HepG2 (cell line): ENCODE data around the gene SEMA5B.

Source experiments
- BRD4 ChIP-seq: sonication (generic); formaldehyde crosslinking; IDR thresholded peaks from 2 replicates; pipeline ENCODE4 v1.4.0; 2020; ENCODE audit warnings: missing genetic modification reagents
- HNRNPUL1 ChIP-seq: fragments of 200-400 bp; formaldehyde crosslinking; IDR thresholded peaks from 2 replicates; pipeline ENCODE4 v1.6.1; 2017; ENCODE audit warnings: low read depth, mild to moderate bottlenecking, low read length, moderate library complexity
- MAZ ChIP-seq, 2 experiments: sonication (generic) in 1 of 2; formaldehyde crosslinking in 1 of 2; IDR thresholded peaks; 2 replicates each; pipeline versions ENCODE4 v1.5.0 to v1.6.1; 2012 to 2020; ENCODE audit warnings: low read depth in 2 of 2, mild to moderate bottlenecking in 2 of 2, borderline replicate concordance in 1 of 2, improper control_type of control experiment in 1 of 2, low read length in 1 of 2, missing genetic modification reagents in 1 of 2, moderate library complexity in 1 of 2
- NR2F2 ChIP-seq: IDR thresholded peaks from 2 replicates; pipeline ENCODE4 v1.6.1; 2012; ENCODE audit warnings: low read depth, inconsistent platforms, borderline replicate concordance
- XBP1 ChIP-seq: sonication (generic); formaldehyde crosslinking; IDR thresholded peaks from 2 replicates; pipeline ENCODE4 v1.5.0; 2020; ENCODE audit warnings: missing genetic modification reagents
- ZMYM3 ChIP-seq: sonication (generic); formaldehyde crosslinking; IDR thresholded peaks from 2 replicates; pipeline ENCODE4 v1.5.1; 2020; ENCODE audit warnings: mild to moderate bottlenecking, missing genetic modification reagents
- ZNF274 ChIP-seq: sonication (generic); formaldehyde crosslinking; IDR thresholded peaks from 2 replicates; pipeline ENCODE4 v1.5.1; 2020; ENCODE audit warnings: mild to moderate bottlenecking, missing genetic modification reagents
- ZNF709 ChIP-seq: sonication (generic); formaldehyde crosslinking; IDR thresholded peaks from 2 replicates; pipeline ENCODE4 v1.5.0; 2020; ENCODE audit warnings: mild to moderate bottlenecking, missing genetic modification reagents
- ZNF782 ChIP-seq: sonication (generic); formaldehyde crosslinking; IDR thresholded peaks from 2 replicates; pipeline ENCODE4 v1.4.0; 2020; ENCODE audit warnings: missing genetic modification reagents, mild to moderate bottlenecking, borderline replicate concordance
- TF ChIP-seq, protein P1 (sequence below): sonication (generic); formaldehyde crosslinking; IDR thresholded peaks from 2 replicates; pipeline ENCODE4 v1.8.1; 2023; ENCODE audit warnings: missing genetic modification reagents, inconsistent platforms, borderline replicate concordance
- TF ChIP-seq, protein P2 (sequence below): sonication (generic); formaldehyde crosslinking; IDR thresholded peaks from 2 replicates; pipeline ENCODE4 v1.4.0; 2020; ENCODE audit warnings: missing genetic modification reagents
- TF ChIP-seq, protein P3 (sequence below): sonication (generic); formaldehyde crosslinking; IDR thresholded peaks from 2 replicates; pipeline ENCODE4 v1.5.0; 2020; ENCODE audit warnings: mild to moderate bottlenecking, missing genetic modification reagents, moderate library complexity
- TF ChIP-seq, protein P4 (sequence below): sonication (generic); formaldehyde crosslinking; IDR thresholded peaks from 2 replicates; pipeline ENCODE4 v1.4.0; 2020; ENCODE audit warnings: missing genetic modification reagents, borderline replicate concordance

DNA sequence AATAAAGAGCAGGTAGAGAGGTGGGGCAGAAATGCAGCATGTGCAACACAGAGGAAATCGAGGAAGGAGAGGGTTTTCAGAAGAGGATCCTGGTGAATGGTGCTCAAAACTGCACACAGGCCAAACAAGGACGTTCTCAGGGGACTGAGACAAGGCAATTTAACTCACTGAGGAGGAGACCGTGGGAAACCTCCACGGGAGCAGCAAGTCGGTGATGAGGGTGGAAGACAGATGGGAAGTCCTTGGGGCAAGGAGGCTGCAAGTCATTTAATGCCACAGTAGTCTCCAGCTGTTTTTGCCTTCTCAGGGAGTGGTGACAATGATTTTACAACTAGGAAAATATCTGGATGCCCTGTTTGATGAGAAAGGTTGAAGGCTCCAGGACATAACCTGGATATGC lies 27.8 kb upstream of the SEMA5B start:
- TF ChIP-seq, protein P1, sequence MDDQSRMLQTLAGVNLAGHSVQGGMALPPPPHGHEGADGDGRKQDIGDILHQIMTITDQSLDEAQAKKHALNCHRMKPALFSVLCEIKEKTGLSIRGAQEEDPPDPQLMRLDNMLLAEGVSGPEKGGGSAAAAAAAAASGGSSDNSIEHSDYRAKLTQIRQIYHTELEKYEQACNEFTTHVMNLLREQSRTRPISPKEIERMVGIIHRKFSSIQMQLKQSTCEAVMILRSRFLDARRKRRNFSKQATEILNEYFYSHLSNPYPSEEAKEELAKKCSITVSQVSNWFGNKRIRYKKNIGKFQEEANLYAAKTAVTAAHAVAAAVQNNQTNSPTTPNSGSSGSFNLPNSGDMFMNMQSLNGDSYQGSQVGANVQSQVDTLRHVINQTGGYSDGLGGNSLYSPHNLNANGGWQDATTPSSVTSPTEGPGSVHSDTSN (CRISPR knock-in tag): no peak
- TF ChIP-seq, protein P2, sequence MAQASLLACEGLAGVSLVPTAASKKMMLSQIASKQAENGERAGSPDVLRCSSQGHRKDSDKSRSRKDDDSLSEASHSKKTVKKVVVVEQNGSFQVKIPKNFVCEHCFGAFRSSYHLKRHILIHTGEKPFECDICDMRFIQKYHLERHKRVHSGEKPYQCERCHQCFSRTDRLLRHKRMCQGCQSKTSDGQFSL: no peak
- TF ChIP-seq ZNF782 (no peak), ZMYM3 (no peak), XBP1 (CRISPR knock-in tag) (no peak), MAZ (IDR thresholded peaks at IDR 0.05; ENCODE audit: borderline replicate concordance, low read depth, low read length) (no peak), MAZ (CRISPR knock-in tag; IDR thresholded peaks at IDR 0.05; ENCODE audit: low read depth) (no peak), HNRNPUL1 (no peak), ZNF274 (no peak), NR2F2 (no peak), BRD4 (CRISPR knock-in tag) (no peak), ZNF709 (CRISPR knock-in tag) (no peak)
- TF ChIP-seq, protein P3, sequence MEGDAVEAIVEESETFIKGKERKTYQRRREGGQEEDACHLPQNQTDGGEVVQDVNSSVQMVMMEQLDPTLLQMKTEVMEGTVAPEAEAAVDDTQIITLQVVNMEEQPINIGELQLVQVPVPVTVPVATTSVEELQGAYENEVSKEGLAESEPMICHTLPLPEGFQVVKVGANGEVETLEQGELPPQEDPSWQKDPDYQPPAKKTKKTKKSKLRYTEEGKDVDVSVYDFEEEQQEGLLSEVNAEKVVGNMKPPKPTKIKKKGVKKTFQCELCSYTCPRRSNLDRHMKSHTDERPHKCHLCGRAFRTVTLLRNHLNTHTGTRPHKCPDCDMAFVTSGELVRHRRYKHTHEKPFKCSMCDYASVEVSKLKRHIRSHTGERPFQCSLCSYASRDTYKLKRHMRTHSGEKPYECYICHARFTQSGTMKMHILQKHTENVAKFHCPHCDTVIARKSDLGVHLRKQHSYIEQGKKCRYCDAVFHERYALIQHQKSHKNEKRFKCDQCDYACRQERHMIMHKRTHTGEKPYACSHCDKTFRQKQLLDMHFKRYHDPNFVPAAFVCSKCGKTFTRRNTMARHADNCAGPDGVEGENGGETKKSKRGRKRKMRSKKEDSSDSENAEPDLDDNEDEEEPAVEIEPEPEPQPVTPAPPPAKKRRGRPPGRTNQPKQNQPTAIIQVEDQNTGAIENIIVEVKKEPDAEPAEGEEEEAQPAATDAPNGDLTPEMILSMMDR (CRISPR knock-in tag): no peak
- TF ChIP-seq, protein P4, sequence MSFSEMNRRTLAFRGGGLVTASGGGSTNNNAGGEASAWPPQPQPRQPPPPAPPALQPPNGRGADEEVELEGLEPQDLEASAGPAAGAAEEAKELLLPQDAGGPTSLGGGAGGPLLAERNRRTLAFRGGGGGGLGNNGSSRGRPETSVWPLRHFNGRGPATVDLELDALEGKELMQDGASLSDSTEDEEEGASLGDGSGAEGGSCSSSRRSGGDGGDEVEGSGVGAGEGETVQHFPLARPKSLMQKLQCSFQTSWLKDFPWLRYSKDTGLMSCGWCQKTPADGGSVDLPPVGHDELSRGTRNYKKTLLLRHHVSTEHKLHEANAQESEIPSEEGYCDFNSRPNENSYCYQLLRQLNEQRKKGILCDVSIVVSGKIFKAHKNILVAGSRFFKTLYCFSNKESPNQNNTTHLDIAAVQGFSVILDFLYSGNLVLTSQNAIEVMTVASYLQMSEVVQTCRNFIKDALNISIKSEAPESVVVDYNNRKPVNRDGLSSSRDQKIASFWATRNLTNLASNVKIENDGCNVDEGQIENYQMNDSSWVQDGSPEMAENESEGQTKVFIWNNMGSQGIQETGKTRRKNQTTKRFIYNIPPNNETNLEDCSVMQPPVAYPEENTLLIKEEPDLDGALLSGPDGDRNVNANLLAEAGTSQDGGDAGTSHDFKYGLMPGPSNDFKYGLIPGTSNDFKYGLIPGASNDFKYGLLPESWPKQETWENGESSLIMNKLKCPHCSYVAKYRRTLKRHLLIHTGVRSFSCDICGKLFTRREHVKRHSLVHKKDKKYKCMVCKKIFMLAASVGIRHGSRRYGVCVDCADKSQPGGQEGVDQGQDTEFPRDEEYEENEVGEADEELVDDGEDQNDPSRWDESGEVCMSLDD (CRISPR knock-in tag): no peak
